Myocyte (in vitro differentiated cells): ENCODE measurements around the gene DAAM2. TPM values are rescaled to one million over a fixed set of nuclear protein-coding genes. Genes with fewer than 3 reads are reported as not detected.
A peak's percentile ranks its signal among the peaks of the same experiment; 100 is the strongest.

Source experiments
- DNase-seq: peaks from one replicate; pipeline ENCODE4 v3.0.0-alpha.2; 2012; ENCODE audit warnings: low read depth
- total RNA-seq: library from RNA; depleted of rRNA; stranded (reverse); fragments of >200 nt; gene quantifications from 2 replicates; pipeline ENCODE4 v1.2.3, GENCODE V29; 2014

DAAM2 gene
- total RNA-seq, 1 donor from 2014 or later: 20.1 TPM

DNA sequence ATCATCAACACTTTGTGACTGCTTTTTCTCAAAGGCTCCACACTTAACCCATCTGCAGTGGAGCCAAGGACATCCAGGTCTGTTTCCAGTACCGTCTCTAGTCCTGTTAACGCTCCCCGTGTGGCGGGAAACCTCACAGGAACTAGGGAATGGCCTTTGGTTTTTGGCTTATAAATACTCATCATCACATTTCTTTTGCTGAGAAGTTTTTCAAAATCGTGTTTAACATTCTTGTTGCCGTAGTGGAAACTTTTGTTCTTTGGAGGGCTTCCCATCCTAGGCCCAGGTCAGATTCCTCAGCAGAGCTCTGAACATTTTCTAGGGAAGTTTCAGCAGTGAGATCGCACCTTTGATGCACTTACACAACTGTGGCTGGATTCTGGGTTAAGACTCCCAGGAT is 24.6 kb downstream of the DAAM2 start:
- no peak for DNase-seq

DNA sequence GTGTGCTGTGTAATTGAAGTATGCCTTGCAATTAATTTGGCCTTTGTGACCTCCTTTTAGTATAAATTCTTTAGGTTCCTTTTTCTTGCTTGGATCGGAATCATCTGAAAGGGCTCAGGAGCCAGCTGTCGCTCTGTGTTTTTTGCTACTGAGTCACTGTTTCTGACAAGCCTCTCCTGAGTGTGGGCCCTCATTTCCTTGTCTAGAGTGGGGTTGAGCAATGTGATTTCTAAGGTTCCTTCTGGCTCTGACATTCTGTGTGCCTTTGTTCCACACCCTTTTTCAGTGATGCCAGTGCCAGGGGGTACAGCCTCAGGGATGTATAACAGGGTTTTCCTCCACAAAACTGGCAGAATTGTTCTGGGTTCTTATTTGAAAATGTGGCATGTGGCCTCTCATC is 26.5 kb downstream of the DAAM2 start:
- DNase-seq: peak; percentile 49

DNA sequence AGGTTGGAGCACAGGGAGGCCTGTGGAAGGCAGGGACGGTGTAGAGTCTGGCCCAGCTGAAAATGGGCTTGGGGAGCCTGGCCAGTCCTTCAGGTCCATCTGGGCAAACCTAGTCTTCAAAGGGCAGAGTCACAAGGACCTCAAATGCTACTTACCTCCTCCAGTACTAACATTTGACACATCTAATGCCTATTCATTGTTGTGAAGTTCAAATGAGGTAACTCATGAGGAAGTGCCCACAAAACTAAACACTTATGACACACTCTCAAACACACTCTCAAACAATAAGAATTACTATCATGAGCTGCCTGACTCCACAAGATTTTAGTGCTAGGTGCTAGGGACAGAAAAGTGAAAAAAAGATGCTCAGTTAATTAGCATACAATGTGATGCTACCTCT is 27.1 kb downstream of the DAAM2 start:
- no peak for DNase-seq

DNA sequence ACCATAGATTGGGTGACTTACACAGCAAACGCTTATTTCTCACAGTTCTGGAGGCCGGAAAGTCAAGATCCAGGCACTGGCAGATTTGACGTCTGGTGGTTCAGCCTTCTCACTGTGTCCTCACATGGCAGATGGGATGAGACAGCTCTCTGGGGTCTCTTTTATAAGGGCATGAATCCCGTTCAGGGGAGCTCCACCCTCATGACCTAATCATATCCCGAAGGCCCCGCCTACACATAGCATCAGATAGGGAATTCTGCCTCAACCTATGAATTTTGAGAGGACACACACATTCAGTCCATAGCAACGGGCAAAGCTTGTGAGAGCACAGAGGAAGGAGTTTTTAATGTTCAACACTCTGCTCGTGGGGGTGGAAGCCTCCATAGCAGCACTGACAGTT is 27.5 kb downstream of the DAAM2 start:
- peak; percentile 21 for DNase-seq

DNA sequence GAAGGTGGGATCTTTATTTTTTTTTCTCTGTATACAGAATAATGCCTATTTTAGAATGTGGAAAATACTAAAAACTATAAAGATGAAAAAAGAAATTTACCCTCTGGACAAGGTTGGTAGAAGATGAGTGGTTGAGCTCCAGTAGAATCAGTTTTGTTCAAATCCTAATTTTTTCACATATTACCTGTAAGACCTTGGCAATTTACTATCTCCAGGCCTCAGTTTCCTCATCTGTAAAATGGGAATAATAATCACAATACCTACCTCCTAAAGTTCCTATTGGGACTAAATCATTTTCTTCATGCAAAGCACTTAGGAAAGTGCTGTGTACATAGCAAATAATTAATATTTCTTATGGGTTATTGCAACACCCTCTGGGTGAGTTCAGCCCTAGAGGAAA is 28.4 kb downstream of the DAAM2 start:
- DNase-seq: no peak

DNA sequence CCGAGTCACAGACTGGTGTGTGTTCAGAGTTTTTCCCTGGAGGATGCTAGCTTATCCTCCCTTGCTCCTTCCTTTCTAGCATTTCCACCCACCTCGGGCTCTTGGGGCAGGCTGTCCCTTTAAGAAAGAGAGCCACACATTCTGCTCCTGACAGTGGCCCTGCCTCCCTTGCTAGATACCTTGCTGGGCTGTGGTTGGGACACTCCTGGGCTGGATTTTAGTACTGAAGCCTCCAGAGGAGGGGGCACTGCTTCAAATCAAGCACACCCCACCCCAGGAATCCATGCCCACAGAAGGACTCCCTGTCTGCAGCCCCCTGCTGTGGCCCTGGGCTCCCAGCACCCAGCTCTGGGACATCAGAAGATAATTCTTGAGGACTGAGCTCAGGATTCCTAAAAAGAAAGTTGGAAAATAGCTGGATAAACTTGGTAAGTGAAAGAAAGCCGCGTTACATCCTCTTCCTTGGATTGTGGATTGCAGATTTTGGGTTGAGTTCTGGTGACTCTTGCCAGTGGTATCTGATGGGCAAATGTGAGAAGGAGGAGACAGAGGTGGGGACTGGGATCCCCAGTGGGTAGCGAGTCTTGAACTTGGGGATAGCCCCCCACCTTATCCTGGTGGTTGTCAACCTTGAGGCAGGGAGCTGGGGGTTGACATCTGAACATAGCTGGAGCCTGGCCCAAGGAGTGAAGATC is 29.0 kb downstream of the DAAM2 start:
- DNase-seq: peak; percentile 49

DNA sequence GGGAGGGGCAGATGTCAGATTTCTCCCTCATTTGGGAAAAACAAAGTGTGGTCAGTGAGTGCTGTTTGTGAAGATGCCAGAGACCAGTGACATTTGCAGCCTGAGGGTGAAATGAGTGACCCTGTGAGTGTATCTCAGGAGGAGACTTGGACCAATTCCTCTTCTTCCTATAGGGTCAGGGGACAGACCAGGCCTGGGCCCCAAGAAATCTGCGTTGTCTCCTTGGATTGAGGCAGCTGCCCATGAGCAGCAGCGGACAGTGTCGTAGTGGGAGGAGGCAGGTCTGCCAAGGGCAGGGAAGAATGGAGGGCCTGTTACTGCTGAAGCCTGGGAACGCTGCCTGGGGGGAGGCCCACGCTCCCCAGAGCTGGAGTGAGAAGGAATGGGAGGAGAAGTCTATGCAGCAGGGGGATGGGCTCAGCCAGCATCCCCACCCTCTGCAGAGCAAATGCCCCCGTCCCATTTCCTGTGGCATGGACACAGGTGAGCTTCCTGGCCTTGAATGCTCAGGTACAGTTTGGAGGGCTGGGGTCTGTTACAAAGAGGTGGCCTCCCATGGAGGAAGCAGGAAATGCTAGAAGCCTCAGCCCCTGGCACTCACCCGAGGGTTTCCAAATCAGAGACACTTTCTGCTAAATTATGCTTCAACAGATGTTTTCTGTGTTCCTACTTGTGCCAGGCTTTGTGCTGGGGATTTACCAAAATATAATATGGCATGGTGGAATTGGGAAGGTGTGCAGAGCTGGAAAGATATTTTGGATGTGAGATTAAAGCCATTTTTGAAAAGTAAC is 29.8 kb downstream of the DAAM2 start:
- DNase-seq: peak; percentile 45

DNA sequence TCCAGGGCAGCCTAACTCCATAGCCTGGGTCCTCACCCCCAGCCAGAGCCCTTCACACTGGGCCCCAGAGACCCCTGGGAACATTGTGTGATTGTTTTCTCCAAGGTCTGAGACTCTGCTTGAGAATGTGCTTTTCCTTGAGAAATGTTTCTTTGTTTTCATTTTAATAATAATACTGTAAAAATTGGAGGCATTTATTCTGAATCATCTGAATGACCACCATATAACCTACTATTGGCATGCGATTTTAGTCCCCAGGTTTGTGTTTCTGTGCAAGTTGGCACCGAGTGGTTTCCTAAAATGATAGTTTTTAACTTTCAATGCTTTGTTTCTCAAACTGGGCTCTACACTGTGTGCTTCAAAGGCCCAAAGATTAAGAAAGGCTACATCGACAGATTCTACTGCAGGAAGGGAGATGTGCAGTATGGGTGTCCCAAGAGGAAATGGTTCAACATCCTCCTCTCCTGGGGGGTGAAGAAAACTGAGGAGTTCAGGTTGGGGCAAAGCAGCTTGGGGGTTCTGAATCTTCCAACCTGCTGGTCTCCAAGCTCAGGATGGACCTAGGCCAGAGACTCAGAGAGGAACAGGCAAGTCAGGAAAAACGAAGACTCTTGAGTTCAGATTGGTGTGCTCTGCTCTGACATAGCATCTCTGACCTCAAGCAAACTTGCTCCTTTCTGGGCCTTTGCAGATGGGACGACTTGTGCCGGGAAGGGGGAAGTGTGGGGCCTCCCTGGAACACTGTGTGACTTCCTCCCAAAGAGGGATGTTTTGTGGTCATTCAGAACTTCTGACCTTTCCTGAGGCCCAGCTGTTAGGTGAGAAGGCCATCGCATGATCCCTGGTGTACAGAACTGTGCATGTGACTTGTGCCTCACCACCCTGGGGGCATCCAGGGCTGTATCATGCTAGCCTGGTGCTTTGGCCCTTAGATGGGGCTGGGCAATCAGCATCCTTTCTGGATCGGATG is 31.0 kb downstream of the DAAM2 start:
- DNase-seq: peak; percentile 69

DNA sequence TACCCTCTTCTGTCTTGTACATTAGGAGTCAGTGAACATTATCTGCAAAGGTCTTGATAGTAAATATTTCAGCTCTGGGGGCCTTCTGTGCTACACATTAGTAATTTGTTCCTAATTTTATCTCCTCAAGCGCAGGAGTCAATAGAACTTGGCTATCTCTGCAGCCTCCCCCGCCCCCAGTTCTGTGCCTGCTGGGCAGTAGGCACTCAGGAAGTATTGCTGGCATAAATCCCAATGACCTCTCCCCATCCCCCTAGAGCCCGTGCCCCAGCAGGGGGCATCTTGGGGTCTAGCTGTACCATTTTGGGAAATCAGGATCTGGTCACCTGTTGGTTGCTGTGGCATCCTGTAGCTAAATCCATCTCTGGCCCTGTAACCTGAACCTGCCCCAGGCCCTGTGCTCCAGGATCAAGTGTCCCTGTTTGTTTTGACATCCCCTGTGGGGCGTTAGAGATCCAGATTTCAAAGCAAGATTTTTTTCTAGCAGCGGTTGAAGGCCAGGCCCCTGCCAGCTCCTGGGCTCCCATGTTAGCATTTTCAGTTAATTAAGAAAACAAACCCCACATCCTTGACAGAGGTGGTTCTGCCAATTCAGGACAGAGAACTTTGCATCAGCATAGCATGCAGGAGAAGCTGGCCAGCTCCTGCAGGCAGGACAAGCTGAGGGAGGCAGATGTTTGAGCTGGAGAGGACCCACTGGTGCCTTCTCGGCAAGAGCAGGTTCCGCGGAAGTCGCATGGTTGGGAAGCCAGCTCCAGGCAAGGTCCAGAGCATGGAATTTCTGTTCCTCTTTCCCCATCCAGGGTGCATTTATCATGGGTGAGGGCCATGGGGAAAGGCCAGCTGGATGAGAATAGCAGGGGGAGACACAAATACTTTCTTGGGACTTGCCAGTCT is 32.1 kb downstream of the DAAM2 start:
- DNase-seq: peak; percentile 75

DNA sequence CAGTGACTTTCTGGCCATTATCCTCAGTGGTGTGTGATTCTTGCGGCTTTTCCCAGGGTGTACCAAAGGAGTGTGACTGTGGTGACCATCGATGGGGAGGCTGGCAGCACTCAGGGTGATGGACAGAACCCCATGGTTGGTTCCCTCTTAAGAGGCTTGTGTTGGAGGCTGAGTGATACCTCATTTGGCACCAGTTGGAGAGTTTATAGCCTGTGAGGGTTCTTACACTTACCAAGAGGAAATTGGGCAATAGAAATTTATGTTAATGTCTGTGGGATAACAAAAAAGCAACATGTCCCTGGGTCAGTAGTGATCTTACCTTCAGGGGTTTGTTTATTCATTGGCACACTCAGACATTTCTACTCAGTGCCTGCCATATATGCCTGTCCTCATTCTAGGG is 37.2 kb downstream of the DAAM2 start:
- DNase-seq: no peak

DNA sequence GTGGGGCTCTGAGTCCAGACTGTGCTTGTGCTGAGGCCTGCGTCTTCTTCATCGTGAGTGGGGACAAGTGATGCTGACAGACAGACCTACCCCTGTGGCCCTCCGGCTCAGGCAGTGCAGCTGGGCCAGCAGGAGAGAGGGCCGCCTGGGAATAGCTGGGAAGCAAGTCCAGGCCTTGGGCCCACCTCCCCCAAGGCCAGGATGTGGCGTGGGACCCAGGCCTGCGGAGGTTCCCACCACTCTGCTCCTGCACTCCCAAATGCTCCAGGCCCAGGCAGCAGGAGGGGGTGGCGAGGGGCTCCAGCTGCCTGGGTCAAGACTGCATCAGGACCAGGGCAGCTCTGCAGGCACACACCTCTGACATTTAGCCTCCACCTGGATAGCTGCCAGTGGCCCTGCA is 38.3 kb downstream of the DAAM2 start:
- no peak for DNase-seq

DNA sequence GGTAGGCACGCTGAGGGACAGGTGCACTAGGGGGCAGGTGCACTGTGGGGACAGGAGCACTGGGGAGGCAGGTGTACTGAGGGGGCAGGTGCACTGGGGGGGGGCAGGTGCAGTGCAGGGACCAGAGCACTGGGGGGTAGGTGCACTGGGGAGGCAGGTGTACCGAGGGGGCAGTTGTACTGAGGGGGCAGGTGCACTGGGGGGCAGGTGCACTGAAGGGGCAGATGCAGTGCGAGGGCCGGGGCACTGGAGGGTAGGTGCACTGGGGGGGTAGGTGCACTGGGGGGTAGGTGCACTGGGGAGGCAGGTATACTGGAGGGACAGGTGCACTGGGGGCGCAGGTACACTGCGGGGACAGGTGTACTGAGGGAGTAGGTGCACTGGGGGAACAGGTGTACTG is 39.5 kb downstream of the DAAM2 start:
- no peak for DNase-seq

DNA sequence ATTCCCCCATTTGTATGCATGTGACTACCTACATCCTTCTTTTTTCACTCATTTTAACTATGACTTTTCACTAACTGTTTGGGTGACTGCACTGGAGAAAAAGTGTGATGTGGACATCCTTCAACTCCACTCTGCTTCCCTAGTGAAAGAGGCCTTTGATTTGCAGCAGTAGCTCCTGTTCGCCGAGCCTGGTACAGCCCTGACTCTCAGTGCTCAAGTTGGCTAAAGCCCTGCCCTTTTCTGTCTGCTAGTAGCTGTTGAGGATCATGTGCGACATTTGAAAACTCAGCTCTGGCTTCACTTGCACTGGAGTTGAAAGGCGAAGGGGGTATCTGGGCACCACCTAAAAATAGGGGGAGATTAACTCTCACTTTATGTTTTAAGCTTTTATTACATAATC is 42.1 kb downstream of the DAAM2 start:
- DNase-seq: no peak

DNA sequence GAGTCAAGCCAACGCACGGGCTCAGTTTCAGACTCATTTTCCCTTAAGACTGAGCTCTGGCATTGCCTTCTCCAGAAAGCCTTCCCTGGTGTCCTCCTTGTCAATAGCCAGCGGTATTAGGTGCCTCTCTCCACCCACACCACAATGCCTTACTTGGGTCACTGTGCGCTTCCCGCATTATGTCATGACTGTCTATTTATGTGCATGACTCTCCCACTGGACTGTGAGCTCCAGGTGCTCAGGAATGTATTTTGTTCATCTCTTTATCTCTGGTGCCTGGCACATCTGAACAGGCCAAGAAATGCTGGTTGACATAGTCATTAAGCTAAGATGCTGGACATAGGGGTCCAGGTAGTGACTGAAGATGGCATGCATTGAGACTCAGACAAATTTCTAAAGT is 42.7 kb downstream of the DAAM2 start:
- DNase-seq: peak; percentile 63

DNA sequence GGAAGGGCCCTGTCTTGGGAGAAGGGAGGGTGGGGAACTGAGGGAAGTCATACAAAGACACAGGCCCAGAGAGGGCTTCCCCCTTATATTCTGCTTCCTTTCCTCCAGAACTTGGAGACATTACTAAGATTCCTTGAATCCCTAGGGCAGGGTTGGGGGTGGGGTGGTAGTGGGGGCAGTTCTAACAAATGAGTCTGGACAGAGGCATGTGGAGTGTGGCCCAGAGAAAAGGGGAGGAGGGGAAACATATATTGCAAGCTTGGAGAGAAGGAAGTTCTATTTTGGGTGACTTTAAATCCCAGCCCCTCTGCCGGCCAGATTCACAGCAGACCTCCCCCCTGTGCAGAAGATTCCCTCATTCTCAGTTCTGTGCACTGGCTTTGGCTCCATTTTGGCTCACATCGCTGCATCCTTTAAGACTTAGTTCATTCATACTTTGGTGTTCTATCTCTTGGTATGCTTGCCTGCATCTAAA is 43.7 kb downstream of the DAAM2 start:
- DNase-seq: no peak

DNA sequence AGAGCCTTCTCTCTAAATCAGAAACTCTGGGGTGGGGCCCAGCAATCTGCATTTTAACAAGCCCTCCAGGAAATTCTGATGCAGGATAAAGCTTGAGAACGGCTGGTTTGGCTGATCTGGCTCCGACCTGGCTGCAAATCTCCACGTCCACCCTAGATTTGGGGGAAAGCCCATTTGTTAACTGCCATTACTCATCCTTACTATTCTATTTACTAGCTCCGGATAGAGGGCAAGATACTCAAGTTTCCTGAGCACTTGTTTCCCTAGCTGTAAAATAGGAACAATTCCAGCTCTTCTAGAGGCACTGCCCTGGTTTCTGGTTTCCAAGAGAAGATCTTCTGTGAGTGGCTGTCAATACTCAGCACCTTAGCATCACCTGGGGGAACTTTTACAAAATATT is 44.4 kb downstream of the DAAM2 start:
- no peak for DNase-seq

DNA sequence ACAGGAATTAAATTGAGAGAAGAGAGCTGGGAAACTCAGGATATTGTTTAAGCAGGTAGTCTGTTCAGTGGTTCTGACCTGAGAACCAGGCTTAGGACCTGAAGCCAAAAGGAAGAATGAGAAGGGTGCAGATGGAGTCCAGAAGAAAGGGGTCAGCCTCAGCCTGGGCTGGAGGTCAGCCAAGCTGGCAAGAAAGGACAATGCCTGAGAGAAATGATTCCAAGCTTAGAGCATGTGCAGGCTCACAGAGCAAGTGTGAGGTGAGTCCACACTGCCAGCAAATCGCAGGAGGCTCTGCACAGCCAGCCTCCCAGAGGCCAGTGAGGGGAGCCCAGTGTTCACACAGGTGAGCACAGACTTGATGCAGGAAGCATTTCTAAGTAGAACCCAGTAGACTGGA is 47.3 kb downstream of the DAAM2 start:
- DNase-seq: no peak

DNA sequence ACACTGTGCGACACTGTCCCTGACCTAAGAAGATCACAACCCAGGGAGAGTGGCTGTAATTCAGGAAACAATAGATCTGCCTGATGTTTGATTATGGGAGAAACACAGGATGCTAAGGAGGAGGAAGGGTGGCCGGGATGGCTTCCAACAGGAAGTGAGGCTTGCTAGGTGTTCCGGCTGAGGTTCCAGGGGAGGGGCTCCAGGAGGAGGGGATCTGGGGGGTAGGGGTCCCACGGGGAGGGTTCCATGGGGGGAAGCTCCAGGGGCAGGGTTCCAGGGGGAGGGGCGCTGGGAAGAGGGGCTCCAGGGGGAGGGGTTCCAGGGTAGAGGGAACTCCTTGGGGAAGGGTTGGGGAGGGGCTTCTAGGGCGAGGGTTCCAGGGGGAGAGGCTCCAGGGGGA is 48.6 kb downstream of the DAAM2 start:
- DNase-seq: no peak

DNA sequence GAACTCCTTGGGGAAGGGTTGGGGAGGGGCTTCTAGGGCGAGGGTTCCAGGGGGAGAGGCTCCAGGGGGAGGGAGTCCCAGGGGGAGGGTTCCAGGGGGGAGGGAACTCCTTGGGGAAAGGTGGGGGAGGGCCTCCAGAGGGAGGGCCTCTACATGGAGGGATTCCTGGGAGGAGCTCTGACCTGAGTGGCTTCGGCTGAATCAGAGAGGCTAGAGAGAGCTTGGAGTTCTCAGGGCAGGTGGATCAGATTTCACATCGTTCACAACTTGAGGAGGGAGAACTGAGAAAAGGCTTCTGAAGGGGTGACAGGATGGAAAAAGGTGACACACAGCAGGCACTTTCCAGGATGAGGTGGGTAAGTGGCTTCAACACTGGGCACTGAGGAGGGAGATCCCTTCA is 49.1 kb downstream of the DAAM2 start:
- DNase-seq: peak; percentile 35

DNA sequence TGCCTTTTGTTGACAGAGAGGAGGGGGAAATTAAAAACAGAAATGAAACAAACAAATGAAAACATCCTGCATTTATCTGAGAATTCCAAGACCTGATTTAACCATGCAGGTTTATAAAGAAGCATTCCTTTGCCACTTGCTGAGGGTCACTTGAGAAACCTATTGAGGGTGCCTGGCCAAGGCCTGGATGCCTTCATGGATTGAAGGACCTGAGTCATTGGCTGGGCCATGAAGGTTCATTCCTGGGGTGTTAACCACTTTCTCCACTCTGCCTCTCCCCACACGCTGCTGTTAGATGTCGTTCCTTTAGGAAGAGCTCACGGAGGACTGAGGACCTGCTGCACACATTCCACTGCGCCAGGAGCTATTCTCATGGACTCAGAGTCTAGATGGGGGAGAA is 49.7 kb downstream of the DAAM2 start:
- DNase-seq: no peak
